Measurements from ENCODE around the gene MAP4K5.

The MAP4K5 gene

DNA sequence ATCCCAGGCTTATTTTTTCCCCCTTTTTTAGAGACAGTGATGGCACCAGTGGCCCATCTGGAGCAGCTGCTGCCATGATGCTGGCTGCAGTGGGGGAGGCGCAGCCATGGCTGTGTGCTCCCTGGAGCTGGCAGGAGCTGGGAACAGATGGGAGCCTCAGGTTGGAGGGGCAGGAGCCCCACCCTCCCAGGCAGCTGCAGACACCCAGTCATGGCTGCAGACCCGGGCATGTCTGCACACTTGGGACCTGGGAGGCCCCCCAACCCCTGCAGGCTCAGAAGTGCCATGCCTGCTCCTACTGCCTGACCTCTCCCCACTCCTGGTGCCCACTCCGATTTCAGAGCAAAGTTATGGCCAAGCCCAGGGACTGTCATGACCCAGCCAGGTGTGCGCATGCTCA is 160.8 kb downstream of the MAP4K5 start:
- H3K4me3 ChIP-seq (ENCODE audit: low read depth, low read length), result no peak overlapping the region
- no peak for DNase-seq (ENCODE audit: low read depth)
- TF ChIP-seq CTCF (IDR thresholded peaks at IDR 0.05; ENCODE audit: low read depth, low read length) (no peak), POLR2A (IDR thresholded peaks at IDR 0.05; ENCODE audit: extremely low read depth, insufficient read length) (no peak), MYC (IDR thresholded peaks at IDR 0.05; ENCODE audit: low read depth, low read length) (no peak)
- TF ChIP-seq, protein P1, sequence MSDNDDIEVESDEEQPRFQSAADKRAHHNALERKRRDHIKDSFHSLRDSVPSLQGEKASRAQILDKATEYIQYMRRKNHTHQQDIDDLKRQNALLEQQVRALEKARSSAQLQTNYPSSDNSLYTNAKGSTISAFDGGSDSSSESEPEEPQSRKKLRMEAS (IDR thresholded peaks at IDR 0.05; ENCODE audit: low read depth, low read length), result no peak

Measured in NB4 (cell line).